Stomach smooth muscle (tissue), 2 donors: ENCODE results near the gene PKN1.
"Not testable (repeated sequence)": the region's sequence is repeated elsewhere in the genome, so short reads cannot be mapped to it uniquely, and the experiment has no call there.

ENCODE experiments used
- H3K27ac ChIP-seq: one replicate; pipeline ENCODE4 v1.7.0; 2013; ENCODE audit warnings: mild to moderate bottlenecking, low read length, inconsistent platforms
- H3K27me3 ChIP-seq, 2 donors: one replicate each; pipeline ENCODE4 v1.7.0; 2013; ENCODE audit warnings: low read length in 2 of 2; ENCODE audit not compliant: insufficient read depth in 2 of 2, control insufficient read depth in 1 of 2
- H3K36me3 ChIP-seq, 2 donors: one replicate each; pipeline ENCODE4 v1.7.0; 2013; ENCODE audit warnings: low read length in 2 of 2; ENCODE audit not compliant: control insufficient read depth in 2 of 2, insufficient read depth in 2 of 2
- H3K4me1 ChIP-seq: one replicate; pipeline ENCODE4 v1.7.0; 2013; ENCODE audit warnings: low read length; ENCODE audit not compliant: control insufficient read depth, insufficient read depth
- H3K4me3 ChIP-seq, 2 donors: one replicate each; pipeline ENCODE4 v1.7.0; 2013; ENCODE audit warnings: low read length in 2 of 2
- H3K9ac ChIP-seq, 2 donors: one replicate each; pipeline ENCODE4 v1.7.0; 2013; ENCODE audit warnings: low read length in 2 of 2, mild to moderate bottlenecking in 1 of 2
- H3K9me3 ChIP-seq, 2 donors: one replicate each; pipeline ENCODE4 v1.7.0; 2013; ENCODE audit warnings: low read length in 2 of 2; ENCODE audit not compliant: control insufficient read depth in 2 of 2
- donor health status: healthy.
- donor health status: Pancreatic carcinoma.

PKN1 gene

GRCh38 chr19:14449321-14449720 lies 16.2 kb downstream of the PKN1 start:
- Histone ChIP-seq H3K9me3 (no peaks in the 10 kb centered on the region), H3K4me1 (no peaks in the 10 kb centered on the region), H3K4me3 (no peak overlapping the region), H3K27ac (no peak overlapping the region), H3K27me3 (no peaks in the 10 kb centered on the region), H3K9ac (no peak overlapping the region), H3K36me3 (peaks cover 40 to 44% of the 10 kb centered on the region in 2 donors)

- H3K9me3 ChIP-seq = no peaks in the 10 kb centered on the region
- no peaks in the 10 kb centered on the region for H3K4me1 ChIP-seq
- no peaks in the 10 kb centered on the region for H3K27me3 ChIP-seq
- peaks cover 36 to 42% of the 10 kb centered on the region in 2 donors for H3K36me3 ChIP-seq
- H3K27ac ChIP-seq = no peak overlapping the region
- H3K9ac ChIP-seq = no peak overlapping the region
- no peak overlapping the region for H3K4me3 ChIP-seq
Measured at GRCh38 chr19:14450168-14450874, 17.2 kb downstream of the PKN1 start.

- Histone ChIP-seq H3K4me1 (no peaks in the 10 kb centered on the region), H3K27me3 (no peaks in the 10 kb centered on the region), H3K9ac (no peak overlapping the region), H3K9me3 (no peaks in the 10 kb centered on the region), H3K36me3 (peaks cover 36 to 42% of the 10 kb centered on the region in 2 donors), H3K4me3 (no peak overlapping the region), H3K27ac (no peak overlapping the region)
Measured at GRCh38 chr19:14450876-14451275, 17.8 kb downstream of the PKN1 start.

GRCh38 chr19:14452303-14452702 lies 19.2 kb downstream of the PKN1 start:
- not testable (repeated sequence) for H3K27me3 ChIP-seq, H3K9me3 ChIP-seq, H3K9ac ChIP-seq, H3K4me1 ChIP-seq, H3K4me3 ChIP-seq, H3K27ac ChIP-seq
- H3K36me3 ChIP-seq = peaks cover 23 to 28% of the 10 kb centered on the region in 2 donors

- H3K4me3 ChIP-seq = no peak overlapping the region
- H3K36me3 ChIP-seq = peaks cover 27 to 28% of the 10 kb centered on the region in 2 donors
- no peak overlapping the region for H3K9ac ChIP-seq
- no peaks in the 10 kb centered on the region for H3K4me1 ChIP-seq
- H3K27ac ChIP-seq = no peak overlapping the region
- no peaks in the 10 kb centered on the region for H3K27me3 ChIP-seq
- no peaks in the 10 kb centered on the region for H3K9me3 ChIP-seq
Measured at GRCh38 chr19:14459703-14460102, 26.6 kb downstream of the PKN1 start.

- Histone ChIP-seq H3K9ac (no peak overlapping the region), H3K4me1 (no peaks in the 10 kb centered on the region), H3K27me3 (no peaks in the 10 kb centered on the region), H3K36me3 (peaks cover 31 to 36% of the 10 kb centered on the region in 2 donors), H3K4me3 (no peak overlapping the region), H3K9me3 (no peaks in the 10 kb centered on the region), H3K27ac (no peak overlapping the region)
Measured at GRCh38 chr19:14460935-14461334, 27.8 kb downstream of the PKN1 start.

- not testable (repeated sequence) for H3K27ac ChIP-seq, H3K9ac ChIP-seq, H3K4me1 ChIP-seq, H3K9me3 ChIP-seq, H3K4me3 ChIP-seq, H3K27me3 ChIP-seq
- H3K36me3 ChIP-seq = peaks cover 31 to 36% of the 10 kb centered on the region in 2 donors
Measured at GRCh38 chr19:14462401-14462800, 29.3 kb downstream of the PKN1 start.

- Histone ChIP-seq H3K4me1 (no peaks in the 10 kb centered on the region), H3K36me3 (peaks cover 38 to 41% of the 10 kb centered on the region in 2 donors), H3K27me3 (no peaks in the 10 kb centered on the region), H3K9ac (no peak overlapping the region), H3K4me3 (no peak overlapping the region), H3K27ac (no peak overlapping the region), H3K9me3 (no peaks in the 10 kb centered on the region)
Measured at GRCh38 chr19:14463747-14464146, 30.6 kb downstream of the PKN1 start.

GRCh38 chr19:14467391-14467790 lies 34.3 kb downstream of the PKN1 start:
- peaks cover 6% of the 10 kb centered on the region for H3K4me1 ChIP-seq

GRCh38 chr19:14467816-14468215 lies 34.7 kb downstream of the PKN1 start:
- peaks cover 37 to 44% of the 10 kb centered on the region in 2 donors for H3K36me3 ChIP-seq

More at GRCh38 chr19:14467391-14467790, 34.3 kb downstream of the PKN1 start:
- H3K27me3 ChIP-seq = peaks cover under 1 to 2% of the 10 kb centered on the region in 2 donors
- peaks cover 41 to 47% of the 10 kb centered on the region in 2 donors for H3K36me3 ChIP-seq
- H3K9ac ChIP-seq = no peak overlapping the region
- H3K27ac ChIP-seq = no peak overlapping the region
- H3K4me3 ChIP-seq = no peak overlapping the region
- no peaks in the 10 kb centered on the region for H3K9me3 ChIP-seq

More at GRCh38 chr19:14467816-14468215, 34.7 kb downstream of the PKN1 start:
- Histone ChIP-seq H3K9me3 (no peaks in the 10 kb centered on the region), H3K27me3 (peaks cover 4 to 7% of the 10 kb centered on the region in 2 donors), H3K4me3 (no peak overlapping the region), H3K27ac (no peak overlapping the region), H3K9ac (no peak overlapping the region), H3K4me1 (peaks cover 10% of the 10 kb centered on the region)
